T-helper 2 cell treated with Interferon-gamma antibody and Interleukin-4, amounts not matched to agents 5 μg/mL and 100 μg/mL, for 36 hours (primary cell): ENCODE measurements around the gene ASXL3.

ENCODE experiments used
- DNase-seq: peaks from one replicate; pipeline ENCODE4 v3.0.0; 2021; ENCODE audit warnings: low spot score
- H3K27ac Mint-ChIP-seq: one replicate; pipeline ENCODE4 v1.8.0; 2021; ENCODE audit warnings: mild to moderate bottlenecking, mixed read lengths
- H3K27me3 Mint-ChIP-seq: one replicate; pipeline ENCODE4 v1.8.0; 2021; ENCODE audit warnings: low read depth, mixed read lengths
- H3K36me3 Mint-ChIP-seq: one replicate; pipeline ENCODE4 v1.8.0; 2021; ENCODE audit warnings: low read depth, mixed read lengths
- H3K4me1 Mint-ChIP-seq: one replicate; pipeline ENCODE4 v1.8.0; 2021; ENCODE audit warnings: low read depth, mixed read lengths
- H3K4me3 Mint-ChIP-seq: one replicate; pipeline ENCODE4 v1.8.0; 2022; ENCODE audit warnings: mild to moderate bottlenecking, moderate library complexity, mixed read lengths
- H3K9me3 Mint-ChIP-seq: one replicate; pipeline ENCODE4 v1.8.0; 2021; ENCODE audit warnings: mixed read lengths

The ASXL3 gene

DNA sequence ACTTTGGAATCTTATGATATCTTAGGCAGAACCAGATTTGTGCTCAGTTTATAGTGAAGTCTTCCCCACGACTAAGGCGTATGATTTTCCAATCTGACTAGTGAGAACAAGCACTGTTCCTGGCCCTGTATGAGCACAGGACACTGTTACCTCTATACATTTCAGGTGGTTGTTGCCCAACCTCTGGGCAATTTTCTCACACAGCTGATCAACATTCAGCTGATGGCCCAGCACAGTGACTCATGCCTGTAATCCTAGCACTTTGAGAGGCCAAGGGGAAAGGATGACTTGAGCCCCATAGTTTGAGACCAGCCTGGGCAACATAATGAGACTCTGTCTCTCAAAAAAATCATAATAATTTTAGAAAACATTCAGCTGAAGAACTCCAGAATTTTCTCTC, 119.5 kb downstream of the ASXL3 start:
- Mint-ChIP-seq H3K9me3 (peaks cover 18% of the 10 kb centered on the region), H3K36me3 (no peaks in the 10 kb centered on the region), H3K27ac (no peak overlapping the region), H3K4me3 (no peak overlapping the region), H3K27me3 (no peaks in the 10 kb centered on the region), H3K4me1 (no peaks in the 10 kb centered on the region)
- DNase-seq: no peak

DNA sequence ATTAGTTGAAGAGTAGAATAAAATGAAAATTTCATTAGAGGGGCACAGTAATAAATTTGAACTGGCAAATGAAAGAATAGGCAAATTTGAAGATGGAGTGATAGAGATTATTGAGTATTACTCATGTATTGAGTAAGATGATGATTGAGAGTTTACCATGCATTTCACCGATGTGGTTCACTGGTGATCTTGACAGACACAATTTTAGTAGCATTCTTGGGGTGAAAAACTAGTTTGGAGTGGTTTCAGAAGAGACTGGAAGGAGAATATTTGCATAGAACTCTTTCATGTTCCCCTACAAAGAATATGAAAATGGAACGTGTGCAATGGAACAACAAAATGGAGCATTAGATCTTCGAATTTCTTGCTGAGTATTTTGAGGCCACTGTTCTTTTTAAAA, 121.4 kb downstream of the ASXL3 start:
- Mint-ChIP-seq H3K4me1 (no peaks in the 10 kb centered on the region), H3K27me3 (no peaks in the 10 kb centered on the region), H3K9me3 (peaks cover 4% of the 10 kb centered on the region), H3K36me3 (no peaks in the 10 kb centered on the region), H3K4me3 (no peak overlapping the region), H3K27ac (no peak overlapping the region)
- no peak for DNase-seq

DNA sequence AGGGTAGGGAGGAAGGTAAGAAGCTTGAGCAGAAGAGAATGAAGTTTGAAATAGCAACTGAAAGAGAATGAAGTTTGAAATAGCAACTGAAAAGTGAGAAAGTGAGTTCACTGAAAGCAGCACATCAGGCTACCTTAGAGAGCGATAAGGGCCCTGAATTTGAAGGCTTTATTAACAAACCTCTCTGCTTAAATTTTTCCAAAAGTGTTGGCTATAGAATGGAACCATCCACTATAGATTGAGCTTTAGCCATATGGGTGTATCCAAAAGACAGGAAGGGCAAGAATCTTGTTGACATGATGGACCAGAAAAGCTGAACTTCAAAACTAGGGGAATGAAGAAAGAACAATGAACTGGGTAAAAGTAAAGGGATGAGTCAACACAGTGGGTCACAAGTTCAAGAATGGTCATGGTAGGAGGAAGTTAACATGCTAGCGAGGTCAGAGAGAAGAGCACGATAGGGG, 122.5 kb downstream of the ASXL3 start:
- H3K27ac Mint-ChIP-seq: no peak overlapping the region
- no peak for DNase-seq
- H3K36me3 Mint-ChIP-seq: no peaks in the 10 kb centered on the region
- no peaks in the 10 kb centered on the region for H3K9me3 Mint-ChIP-seq
- no peak overlapping the region for H3K4me3 Mint-ChIP-seq
- no peaks in the 10 kb centered on the region for H3K27me3 Mint-ChIP-seq
- H3K4me1 Mint-ChIP-seq: no peaks in the 10 kb centered on the region

DNA sequence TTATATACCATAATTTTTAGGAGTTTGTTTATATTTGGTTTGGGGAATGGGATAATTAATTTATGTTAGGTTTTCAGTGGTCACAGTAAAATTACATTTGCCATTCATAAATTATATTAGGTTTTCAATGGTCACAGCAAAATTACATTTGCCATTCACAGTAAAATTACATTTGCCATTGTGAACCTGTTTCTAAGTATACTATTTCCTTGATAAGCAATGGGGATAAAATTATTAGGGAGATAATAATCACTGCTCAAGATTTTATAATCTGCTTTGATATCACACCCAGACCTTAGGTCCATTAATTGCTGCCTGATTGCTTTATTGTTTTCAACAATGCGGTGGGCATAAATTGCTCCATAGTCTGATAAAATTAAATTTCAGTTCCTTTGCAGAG, 124.6 kb downstream of the ASXL3 start:
- no peaks in the 10 kb centered on the region for H3K36me3 Mint-ChIP-seq
- DNase-seq: no peak
- H3K27me3 Mint-ChIP-seq: no peaks in the 10 kb centered on the region
- H3K4me1 Mint-ChIP-seq: no peaks in the 10 kb centered on the region
- H3K27ac Mint-ChIP-seq: no peak overlapping the region
- H3K4me3 Mint-ChIP-seq: no peak overlapping the region
- no peaks in the 10 kb centered on the region for H3K9me3 Mint-ChIP-seq

DNA sequence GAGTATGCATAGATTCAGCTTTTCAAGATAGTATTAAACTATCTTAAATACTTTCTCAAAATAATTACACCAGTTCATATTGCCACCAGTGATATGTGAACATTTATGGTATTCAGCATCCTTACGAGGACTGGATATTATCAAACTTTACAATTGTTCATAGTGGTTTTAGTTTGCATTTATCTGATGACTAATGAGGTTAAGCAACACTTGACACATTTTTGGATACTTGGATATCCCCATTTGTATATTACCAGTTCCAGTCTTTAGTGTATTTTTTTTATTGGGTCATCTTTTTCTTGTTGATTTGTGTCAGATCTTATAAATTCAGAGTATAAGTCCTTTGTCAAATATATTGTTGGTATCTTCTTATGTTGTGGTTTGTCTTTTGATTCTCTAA, 128.4 kb downstream of the ASXL3 start:
- no peaks in the 10 kb centered on the region for H3K36me3 Mint-ChIP-seq
- no peaks in the 10 kb centered on the region for H3K9me3 Mint-ChIP-seq
- DNase-seq: no peak
- H3K4me1 Mint-ChIP-seq: no peaks in the 10 kb centered on the region
- H3K27ac Mint-ChIP-seq: no peak overlapping the region
- no peak overlapping the region for H3K4me3 Mint-ChIP-seq
- H3K27me3 Mint-ChIP-seq: no peaks in the 10 kb centered on the region

DNA sequence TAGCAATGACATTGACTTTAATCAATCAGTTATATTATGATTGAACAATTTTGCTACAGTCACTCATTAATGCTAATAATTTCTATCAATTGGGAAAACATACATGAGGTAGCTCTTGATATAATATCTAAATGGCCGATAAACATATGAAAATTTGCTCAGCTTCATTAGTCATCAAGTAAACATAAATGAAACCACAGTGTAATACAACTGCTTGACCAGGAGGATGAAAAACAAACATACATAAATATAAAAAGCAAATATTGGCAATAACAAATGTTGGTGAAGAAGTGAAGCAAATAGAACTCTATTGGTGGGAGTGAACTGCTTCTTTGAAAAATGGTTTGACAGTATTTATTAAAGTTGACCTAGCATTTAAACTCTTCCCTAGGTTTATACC, 130.9 kb downstream of the ASXL3 start:
- no peaks in the 10 kb centered on the region for H3K4me1 Mint-ChIP-seq
- no peaks in the 10 kb centered on the region for H3K9me3 Mint-ChIP-seq
- H3K36me3 Mint-ChIP-seq: no peaks in the 10 kb centered on the region
- no peaks in the 10 kb centered on the region for H3K27me3 Mint-ChIP-seq
- no peak for DNase-seq
- H3K27ac Mint-ChIP-seq: no peak overlapping the region
- no peak overlapping the region for H3K4me3 Mint-ChIP-seq

DNA sequence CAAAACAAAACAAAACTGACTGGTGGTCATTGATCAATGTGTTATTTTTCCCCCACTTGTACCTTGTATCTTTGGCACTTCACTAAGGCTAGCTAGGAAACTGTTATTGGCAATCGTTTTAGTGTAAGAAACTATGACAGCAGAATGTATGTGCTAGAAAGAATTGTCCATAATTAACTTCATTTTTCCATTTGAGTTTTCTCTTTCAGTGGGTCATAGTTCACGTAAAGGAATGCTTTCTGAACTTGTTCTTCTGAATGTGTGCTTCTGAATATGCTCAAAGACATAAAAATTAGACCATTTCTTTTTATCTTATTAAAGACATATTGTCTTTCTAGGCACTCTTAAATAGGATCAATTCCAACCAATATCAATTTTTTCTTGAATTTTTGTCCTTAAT, 132.2 kb downstream of the ASXL3 start:
- H3K9me3 Mint-ChIP-seq: peaks cover 11% of the 10 kb centered on the region
- no peaks in the 10 kb centered on the region for H3K4me1 Mint-ChIP-seq
- H3K36me3 Mint-ChIP-seq: no peaks in the 10 kb centered on the region
- H3K4me3 Mint-ChIP-seq: no peak overlapping the region
- no peak for DNase-seq
- no peak overlapping the region for H3K27ac Mint-ChIP-seq
- no peaks in the 10 kb centered on the region for H3K27me3 Mint-ChIP-seq

DNA sequence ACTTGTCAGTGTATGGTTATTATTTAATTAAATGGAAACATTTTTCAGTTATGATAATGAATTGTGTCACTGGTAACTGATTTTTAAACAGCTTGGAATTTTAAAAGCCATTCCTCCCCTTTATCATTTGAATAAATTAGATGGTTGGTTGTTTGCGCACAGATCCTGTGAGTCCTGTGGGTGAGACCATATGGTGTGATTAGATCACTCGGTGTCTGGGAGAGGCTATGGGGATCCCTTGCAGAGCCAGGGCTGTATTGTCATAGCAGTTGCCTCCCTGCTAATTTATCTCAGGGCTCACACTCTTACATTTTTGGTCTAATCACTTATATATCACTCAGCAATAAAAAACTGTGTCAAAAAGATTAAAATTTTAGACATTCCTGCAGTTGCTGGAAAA, 133.5 kb downstream of the ASXL3 start:
- Mint-ChIP-seq H3K4me1 (no peaks in the 10 kb centered on the region), H3K27me3 (no peaks in the 10 kb centered on the region), H3K36me3 (no peaks in the 10 kb centered on the region), H3K9me3 (peaks cover 13% of the 10 kb centered on the region), H3K27ac (no peak overlapping the region), H3K4me3 (no peak overlapping the region)
- no peak for DNase-seq

DNA sequence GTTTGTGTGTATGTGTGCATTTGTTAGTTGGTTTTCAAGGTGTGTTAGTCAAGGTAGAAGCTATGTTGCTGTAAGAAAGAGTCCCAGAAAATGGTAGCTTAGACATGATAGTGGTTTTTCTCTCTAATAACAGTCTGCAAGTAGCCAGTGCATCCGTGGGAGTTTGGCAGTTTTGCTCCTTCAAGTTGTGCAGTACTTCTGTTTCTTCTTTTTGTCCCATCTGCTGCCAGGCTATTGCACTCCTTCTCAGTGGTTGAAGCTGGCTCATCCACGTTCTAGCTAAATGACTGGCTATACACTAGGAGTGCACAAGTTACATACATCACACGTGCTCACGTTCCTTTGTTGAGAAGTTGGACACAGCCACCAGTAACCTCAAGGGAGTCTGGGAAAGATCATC, 134.7 kb downstream of the ASXL3 start:
- Mint-ChIP-seq H3K9me3 (peaks cover 13% of the 10 kb centered on the region), H3K36me3 (no peaks in the 10 kb centered on the region), H3K27me3 (no peaks in the 10 kb centered on the region), H3K27ac (no peak overlapping the region), H3K4me1 (no peaks in the 10 kb centered on the region), H3K4me3 (no peak overlapping the region)
- no peak for DNase-seq

DNA sequence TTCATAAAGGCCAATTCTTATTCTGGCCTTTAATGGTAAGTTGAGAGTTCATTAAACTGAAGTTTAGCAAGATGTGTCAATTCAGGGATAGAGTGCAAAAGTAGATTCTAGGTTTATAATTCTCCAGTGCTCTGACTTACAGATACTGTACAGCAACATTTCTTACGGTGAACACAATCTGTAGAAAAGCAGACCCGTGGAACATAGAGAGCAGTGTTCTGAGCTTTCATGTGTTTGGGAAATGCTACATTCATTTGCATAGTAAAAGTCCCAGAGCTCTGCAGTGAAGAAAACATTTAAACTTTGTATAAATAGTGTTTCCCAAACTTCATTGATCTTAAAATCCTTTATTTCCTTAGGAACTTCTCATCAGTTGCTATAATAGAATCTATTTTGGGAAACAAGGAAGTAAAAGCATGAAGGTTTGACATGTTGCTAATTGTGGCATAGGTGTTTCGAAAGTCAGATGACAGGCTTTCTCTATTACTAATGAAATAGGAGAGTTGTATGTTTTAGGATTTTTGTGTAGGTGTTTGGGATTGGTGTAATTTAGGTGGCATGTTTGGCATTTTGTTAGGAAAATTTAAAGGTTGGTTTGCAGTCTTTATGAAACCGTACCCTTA, 138.2 kb downstream of the ASXL3 start:
- Mint-ChIP-seq H3K27me3 (no peaks in the 10 kb centered on the region), H3K36me3 (no peaks in the 10 kb centered on the region), H3K4me1 (no peaks in the 10 kb centered on the region), H3K4me3 (no peak overlapping the region), H3K9me3 (peaks cover 13% of the 10 kb centered on the region), H3K27ac (no peak overlapping the region)
- DNase-seq: no peak

DNA sequence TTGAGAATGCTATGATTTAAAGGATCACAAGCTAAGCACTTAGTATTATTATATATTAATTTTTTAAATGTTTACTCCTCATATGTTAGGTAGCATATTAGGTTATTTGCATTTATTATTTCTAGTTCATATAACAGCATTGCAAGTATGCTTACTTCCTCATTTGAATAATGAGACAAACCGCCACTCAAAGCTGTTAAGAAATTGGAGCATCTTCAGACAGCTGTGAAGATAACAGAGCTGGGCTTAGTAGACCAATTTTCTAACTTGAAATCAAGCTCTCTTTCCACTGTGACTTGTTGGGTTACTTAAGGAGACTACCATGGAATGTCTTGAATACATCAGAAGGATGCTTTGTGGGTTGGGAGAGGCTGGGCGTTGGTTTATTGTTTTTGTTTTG, 139.3 kb downstream of the ASXL3 start:
- Mint-ChIP-seq H3K4me3 (no peak overlapping the region), H3K36me3 (no peaks in the 10 kb centered on the region)

DNA sequence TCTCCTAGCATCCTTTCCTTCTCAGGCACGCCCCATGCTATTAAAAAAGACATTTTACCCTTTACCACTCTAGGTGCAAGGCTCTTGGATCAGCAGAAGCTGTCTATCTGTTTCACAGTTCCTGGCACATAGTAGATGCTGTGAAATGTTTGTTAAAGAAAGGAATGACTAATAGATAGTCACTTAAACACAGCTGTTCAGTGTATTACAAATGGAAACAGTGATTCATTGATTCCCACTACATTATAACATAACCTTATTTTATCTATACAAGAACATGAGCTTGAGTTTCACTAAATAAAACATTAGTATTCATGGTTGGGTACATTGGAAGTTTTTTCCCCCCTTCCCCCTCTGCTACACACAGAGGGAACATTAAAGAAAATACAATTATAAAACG, 142.1 kb downstream of the ASXL3 start:
- DNase-seq: no peak
- Mint-ChIP-seq H3K27ac (no peak overlapping the region), H3K27me3 (no peaks in the 10 kb centered on the region), H3K9me3 (peaks cover 3% of the 10 kb centered on the region), H3K36me3 (no peaks in the 10 kb centered on the region), H3K4me1 (no peaks in the 10 kb centered on the region), H3K4me3 (no peak overlapping the region)

More for the DNA sequence above, 139.3 kb downstream of the ASXL3 start:
- Mint-ChIP-seq H3K27ac (no peak overlapping the region), H3K27me3 (no peaks in the 10 kb centered on the region), H3K9me3 (peaks cover 13% of the 10 kb centered on the region), H3K4me1 (no peaks in the 10 kb centered on the region)
- DNase-seq: no peak

DNA sequence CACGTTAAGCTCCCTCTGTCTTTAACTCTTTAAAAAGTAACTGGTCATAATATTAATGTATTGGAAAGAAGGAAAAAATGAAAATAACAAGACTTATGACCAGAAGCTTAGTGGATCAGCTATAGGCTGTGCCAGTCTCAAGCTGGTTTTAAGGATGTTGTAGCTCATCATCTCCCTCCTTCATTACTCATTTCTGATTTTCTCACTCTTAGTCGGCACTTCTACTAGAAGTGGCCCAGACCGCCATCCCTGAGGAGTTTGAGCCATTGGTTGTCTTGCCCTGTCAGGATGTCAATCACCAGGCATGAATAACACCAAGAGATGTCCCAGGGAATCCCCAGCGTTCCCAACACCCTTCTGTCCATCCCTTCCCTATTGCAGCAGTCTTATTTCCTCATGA, 151.5 kb downstream of the ASXL3 start:
- no peak overlapping the region for H3K4me3 Mint-ChIP-seq
- H3K27me3 Mint-ChIP-seq: no peaks in the 10 kb centered on the region
- H3K27ac Mint-ChIP-seq: no peak overlapping the region
- DNase-seq: no peak
- peaks cover 17% of the 10 kb centered on the region for H3K9me3 Mint-ChIP-seq
- H3K36me3 Mint-ChIP-seq: no peaks in the 10 kb centered on the region
- no peaks in the 10 kb centered on the region for H3K4me1 Mint-ChIP-seq

DNA sequence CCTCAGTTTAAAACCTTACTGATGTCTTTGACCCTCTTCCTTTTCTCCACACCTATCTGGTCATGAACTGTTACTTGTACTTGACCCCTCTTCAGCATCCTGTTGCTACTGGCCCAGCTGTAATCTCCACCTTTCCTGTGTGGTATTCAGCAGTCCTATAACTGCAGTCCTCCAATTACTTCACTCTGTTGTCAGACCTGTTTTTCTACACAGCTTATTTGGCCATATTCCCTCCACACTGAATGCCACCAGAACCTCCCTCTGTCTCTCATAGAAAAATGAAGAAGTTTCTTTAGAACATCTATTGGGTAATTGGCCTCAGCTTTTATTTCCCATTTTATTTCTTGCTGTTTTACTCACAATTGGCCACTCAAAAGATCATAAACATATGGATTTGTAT, 155.4 kb downstream of the ASXL3 start:
- H3K27ac Mint-ChIP-seq: no peak overlapping the region
- H3K36me3 Mint-ChIP-seq: no peaks in the 10 kb centered on the region
- DNase-seq: no peak
- H3K27me3 Mint-ChIP-seq: no peaks in the 10 kb centered on the region
- H3K4me1 Mint-ChIP-seq: no peaks in the 10 kb centered on the region
- H3K4me3 Mint-ChIP-seq: no peak overlapping the region
- peaks cover 14% of the 10 kb centered on the region for H3K9me3 Mint-ChIP-seq

DNA sequence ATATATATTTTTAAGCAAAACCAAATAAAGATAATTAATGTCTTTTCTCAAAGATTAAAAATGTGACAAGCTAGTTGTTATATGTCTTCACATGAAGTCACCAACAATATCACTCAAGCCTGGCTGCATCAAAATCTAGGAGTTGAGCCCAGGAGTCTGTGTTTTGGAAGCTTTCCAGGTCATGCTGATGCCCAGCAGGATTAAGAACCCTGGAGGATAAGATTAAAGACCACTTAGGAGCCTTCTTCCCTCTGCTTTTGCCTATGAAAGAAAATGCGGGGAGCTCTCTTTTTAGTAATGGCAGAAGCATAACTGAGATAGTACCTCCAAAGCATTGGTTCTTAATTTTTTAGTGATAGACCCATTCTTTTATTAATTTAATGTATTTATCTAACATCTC, 157.4 kb downstream of the ASXL3 start:
- no peaks in the 10 kb centered on the region for H3K27me3 Mint-ChIP-seq
- no peaks in the 10 kb centered on the region for H3K36me3 Mint-ChIP-seq
- peaks cover 16% of the 10 kb centered on the region for H3K9me3 Mint-ChIP-seq
- H3K4me3 Mint-ChIP-seq: no peak overlapping the region
- no peak overlapping the region for H3K27ac Mint-ChIP-seq
- no peaks in the 10 kb centered on the region for H3K4me1 Mint-ChIP-seq
- no peak for DNase-seq
